Measurements from ENCODE around the gene RAB11FIP3.

RAB11FIP3 gene

GRCh38 chr16:559411-560203 lies 134.2 kb downstream of the RAB11FIP3 start:
- H3K4me1 ChIP-seq (ENCODE audit: control insufficient read depth, insufficient read depth, low read length): peaks cover 15% of the 10 kb centered on the region
- H3K4me2 ChIP-seq (ENCODE audit: low read length): no peak overlapping the region
- no peaks in the 10 kb centered on the region for H3K36me3 ChIP-seq (ENCODE audit: insufficient read depth, low read length)
- no peak overlapping the region for H3K4me3 ChIP-seq (ENCODE audit: low read length)
- H3K9me3 ChIP-seq (replicated peaks; ENCODE audit: low read length): no peaks in the 10 kb centered on the region
- peaks cover 41% of the 10 kb centered on the region for H3K27me3 ChIP-seq (ENCODE audit: control insufficient read depth, insufficient read depth, low read length)
- no peak overlapping the region for H3K9ac ChIP-seq (ENCODE audit: low read depth, low read length)

DNA sequence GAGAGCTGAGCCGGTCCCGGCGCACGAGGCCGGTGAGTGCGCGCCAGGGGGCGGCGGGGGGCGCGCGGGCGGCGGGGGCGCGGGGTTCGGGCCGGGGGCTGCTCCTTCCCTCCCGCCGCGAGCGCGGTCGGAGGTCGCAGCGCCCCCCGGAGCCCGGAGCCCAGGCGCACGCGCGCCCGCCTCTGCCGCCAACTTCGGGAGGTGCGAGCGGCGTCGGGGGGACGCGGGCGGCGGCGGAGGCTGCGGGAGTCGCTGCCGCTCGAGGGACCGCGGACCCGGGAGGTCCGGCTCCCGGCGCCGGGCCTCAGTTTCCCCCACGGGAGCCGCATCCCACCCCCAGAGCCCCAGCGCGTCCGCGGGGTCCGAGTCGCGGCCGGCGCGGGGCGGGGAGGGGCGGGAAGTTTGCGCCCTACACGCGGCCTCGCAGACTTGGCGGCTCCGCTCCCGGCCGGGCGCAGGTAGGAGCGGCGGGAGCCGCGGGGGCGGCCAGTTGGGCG lies 134.8 kb downstream of the RAB11FIP3 start, which contains the start of gene PRR35:
Gene PRR35 (plus strand): TSS at position 191 of the 497 bp plus-strand sequence. CDS start 2,901 bp downstream, outside the sequence.
- no peaks in the 10 kb centered on the region for H3K36me3 ChIP-seq (ENCODE audit: insufficient read depth, low read length)
- no peaks in the 10 kb centered on the region for H3K9me3 ChIP-seq (replicated peaks; ENCODE audit: low read length)
- no peak within 1 kb of the TSS for H3K4me2 ChIP-seq (ENCODE audit: low read length)
- peaks cover 41% of the 10 kb centered on the region for H3K27me3 ChIP-seq (ENCODE audit: control insufficient read depth, insufficient read depth, low read length)
- no peak within 1 kb of the TSS for H3K9ac ChIP-seq (ENCODE audit: low read depth, low read length)
- H3K4me1 ChIP-seq (ENCODE audit: control insufficient read depth, insufficient read depth, low read length): peaks cover 9% of the 10 kb centered on the region
- H3K4me3 ChIP-seq (ENCODE audit: low read length): no peak within 1 kb of the TSS

DNA sequence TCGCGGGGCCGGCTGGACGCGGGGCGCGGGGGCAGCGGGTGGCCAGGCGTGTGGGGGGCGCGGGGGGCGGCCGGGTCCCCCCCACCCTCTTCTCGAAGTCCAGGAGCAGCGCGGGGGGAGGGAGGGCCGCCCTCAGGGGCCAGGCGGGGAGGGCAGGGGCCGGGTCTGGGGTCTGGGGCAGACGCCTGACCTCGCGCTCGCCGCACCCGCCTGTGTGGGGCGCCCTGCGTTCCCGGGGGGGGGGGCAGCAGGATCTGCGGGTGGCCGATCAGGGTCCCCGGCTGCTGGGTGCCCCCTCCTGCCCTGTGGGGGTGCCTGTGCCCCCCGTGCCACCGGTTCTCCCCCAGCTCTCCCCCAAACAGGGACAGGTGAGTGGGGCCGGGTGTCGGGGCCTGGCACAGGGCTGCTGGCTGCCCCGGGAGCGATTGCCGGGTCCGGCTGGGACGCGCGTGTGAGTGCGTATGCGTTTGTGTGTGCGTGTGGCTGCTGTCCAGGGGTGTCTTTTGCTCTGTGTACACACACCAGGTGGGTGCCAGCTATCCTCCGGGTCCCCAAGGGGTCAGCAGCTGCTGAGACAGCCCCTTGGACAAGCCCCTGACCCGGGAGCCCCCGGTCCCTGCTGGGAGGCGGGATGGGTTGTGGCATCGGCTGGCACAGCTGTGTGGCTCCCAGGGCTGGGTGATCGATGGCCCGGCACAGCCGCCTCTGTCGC lies 135.4 kb downstream of the RAB11FIP3 start:
- Histone ChIP-seq H3K4me1 (ENCODE audit: control insufficient read depth, insufficient read depth, low read length) (peaks cover 2% of the 10 kb centered on the region), H3K36me3 (ENCODE audit: insufficient read depth, low read length) (no peaks in the 10 kb centered on the region), H3K9me3 (replicated peaks; ENCODE audit: low read length) (no peaks in the 10 kb centered on the region), H3K4me3 (ENCODE audit: low read length) (no peak overlapping the region), H3K4me2 (ENCODE audit: low read length) (no peak overlapping the region), H3K27me3 (ENCODE audit: control insufficient read depth, insufficient read depth, low read length) (peaks cover 41% of the 10 kb centered on the region), H3K9ac (ENCODE audit: low read depth, low read length) (no peak overlapping the region)

DNA sequence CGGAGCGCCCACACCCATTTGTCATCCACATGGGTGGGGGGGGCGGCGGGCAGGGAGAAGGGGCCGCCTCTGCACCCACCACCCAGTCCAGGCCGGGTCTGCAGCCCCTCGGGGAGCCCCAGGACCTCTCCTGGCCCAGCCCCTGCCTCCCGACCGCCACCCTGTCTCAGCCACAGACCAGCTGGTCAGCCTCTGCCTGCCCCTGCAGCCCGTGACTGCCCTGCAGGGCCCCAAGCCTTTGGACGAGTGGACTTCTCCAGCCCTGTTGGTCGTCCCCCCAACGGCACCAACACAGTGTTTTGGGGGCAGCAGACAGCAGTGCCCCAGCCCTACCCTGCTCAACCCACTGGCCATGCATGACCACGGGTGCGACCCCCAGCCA lies 136.0 kb downstream of the RAB11FIP3 start:
- Histone ChIP-seq H3K4me1 (ENCODE audit: control insufficient read depth, insufficient read depth, low read length) (no peaks in the 10 kb centered on the region), H3K4me3 (ENCODE audit: low read length) (no peak overlapping the region), H3K4me2 (ENCODE audit: low read length) (no peak overlapping the region), H3K9ac (ENCODE audit: low read depth, low read length) (no peak overlapping the region), H3K9me3 (replicated peaks; ENCODE audit: low read length) (no peaks in the 10 kb centered on the region), H3K27me3 (ENCODE audit: control insufficient read depth, insufficient read depth, low read length) (peaks cover 41% of the 10 kb centered on the region), H3K36me3 (ENCODE audit: insufficient read depth, low read length) (no peaks in the 10 kb centered on the region)

- H3K27me3 ChIP-seq (ENCODE audit: control insufficient read depth, insufficient read depth, low read length): peaks cover 41% of the 10 kb centered on the region
- no peaks in the 10 kb centered on the region for H3K36me3 ChIP-seq (ENCODE audit: insufficient read depth, low read length)
- H3K9ac ChIP-seq (ENCODE audit: low read depth, low read length): no peak overlapping the region
- no peak overlapping the region for H3K4me2 ChIP-seq (ENCODE audit: low read length)
- no peaks in the 10 kb centered on the region for H3K4me1 ChIP-seq (ENCODE audit: control insufficient read depth, insufficient read depth, low read length)
- no peak overlapping the region for H3K4me3 ChIP-seq (ENCODE audit: low read length)
- no peaks in the 10 kb centered on the region for H3K9me3 ChIP-seq (replicated peaks; ENCODE audit: low read length)
Measured at GRCh38 chr16:561957-562938, 136.8 kb downstream of the RAB11FIP3 start.

- no peaks in the 10 kb centered on the region for H3K9me3 ChIP-seq (replicated peaks; ENCODE audit: low read length)
- no peak overlapping the region for H3K4me3 ChIP-seq (ENCODE audit: low read length)
- no peak overlapping the region for H3K9ac ChIP-seq (ENCODE audit: low read depth, low read length)
- no peaks in the 10 kb centered on the region for H3K4me1 ChIP-seq (ENCODE audit: control insufficient read depth, insufficient read depth, low read length)
- H3K27me3 ChIP-seq (ENCODE audit: control insufficient read depth, insufficient read depth, low read length): peaks cover 37% of the 10 kb centered on the region
- no peaks in the 10 kb centered on the region for H3K36me3 ChIP-seq (ENCODE audit: insufficient read depth, low read length)
- H3K4me2 ChIP-seq (ENCODE audit: low read length): no peak overlapping the region
Measured at GRCh38 chr16:563072-563644, 137.7 kb downstream of the RAB11FIP3 start.

GRCh38 chr16:564690-565418 lies 139.4 kb downstream of the RAB11FIP3 start:
- H3K4me3 ChIP-seq (ENCODE audit: low read length): no peak overlapping the region
- H3K27me3 ChIP-seq (ENCODE audit: control insufficient read depth, insufficient read depth, low read length): peaks cover 21% of the 10 kb centered on the region
- H3K9me3 ChIP-seq (replicated peaks; ENCODE audit: low read length): no peaks in the 10 kb centered on the region
- H3K4me1 ChIP-seq (ENCODE audit: control insufficient read depth, insufficient read depth, low read length): peaks cover 8% of the 10 kb centered on the region
- H3K4me2 ChIP-seq (ENCODE audit: low read length): no peak overlapping the region
- no peak overlapping the region for H3K9ac ChIP-seq (ENCODE audit: low read depth, low read length)
- H3K36me3 ChIP-seq (ENCODE audit: insufficient read depth, low read length): no peaks in the 10 kb centered on the region

DNA sequence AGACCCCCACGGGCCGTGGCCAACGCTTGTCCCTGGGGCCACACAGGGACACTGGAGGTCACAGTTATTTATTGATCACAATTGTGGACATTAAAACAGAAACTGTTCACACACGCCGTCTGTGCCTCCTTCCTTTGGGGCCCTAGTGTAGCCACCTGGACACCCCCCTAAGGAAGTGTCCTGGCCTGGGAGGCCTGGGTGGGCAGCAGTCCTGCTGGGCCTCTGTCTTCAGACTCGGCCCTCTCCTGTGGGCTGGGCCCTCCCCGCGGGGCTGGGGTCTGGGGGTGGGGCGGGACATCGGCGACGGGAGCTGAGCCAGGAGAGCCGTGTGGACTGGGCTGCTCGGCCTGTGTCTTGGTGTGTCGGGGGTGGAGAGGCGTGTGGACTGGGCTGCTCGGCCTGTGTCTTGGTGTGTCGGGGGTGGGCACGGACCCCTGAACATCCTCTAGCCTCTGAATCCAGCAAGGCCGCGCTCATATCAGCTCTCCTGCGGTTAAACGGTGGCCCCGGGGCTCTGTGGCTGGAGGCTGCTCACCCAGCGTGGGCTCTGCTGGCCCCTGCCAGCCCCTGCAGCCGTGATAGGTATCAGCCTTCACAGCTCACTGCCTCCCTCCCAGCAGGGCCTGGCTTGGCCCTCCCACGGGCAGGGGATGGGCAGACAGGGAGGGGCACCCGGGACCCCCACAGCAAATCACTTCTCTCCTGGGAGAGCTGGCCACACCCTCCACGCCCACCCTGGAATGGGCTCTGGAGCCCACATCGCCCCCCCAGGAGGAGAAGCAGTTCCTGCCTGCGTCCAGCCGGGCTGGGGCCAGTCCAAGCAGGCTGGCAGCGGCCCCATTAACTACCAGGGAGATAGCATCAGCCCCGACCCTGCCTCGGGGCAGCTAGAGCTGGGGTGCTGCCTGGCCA lies 140.2 kb downstream of the RAB11FIP3 start:
- Histone ChIP-seq H3K4me1 (ENCODE audit: control insufficient read depth, insufficient read depth, low read length) (peaks cover 10% of the 10 kb centered on the region), H3K4me3 (ENCODE audit: low read length) (no peak overlapping the region), H3K9ac (ENCODE audit: low read depth, low read length) (no peak overlapping the region), H3K9me3 (replicated peaks; ENCODE audit: low read length) (no peaks in the 10 kb centered on the region), H3K27me3 (ENCODE audit: control insufficient read depth, insufficient read depth, low read length) (peaks cover 21% of the 10 kb centered on the region), H3K36me3 (ENCODE audit: insufficient read depth, low read length) (no peaks in the 10 kb centered on the region), H3K4me2 (ENCODE audit: low read length) (no peak overlapping the region)

DNA sequence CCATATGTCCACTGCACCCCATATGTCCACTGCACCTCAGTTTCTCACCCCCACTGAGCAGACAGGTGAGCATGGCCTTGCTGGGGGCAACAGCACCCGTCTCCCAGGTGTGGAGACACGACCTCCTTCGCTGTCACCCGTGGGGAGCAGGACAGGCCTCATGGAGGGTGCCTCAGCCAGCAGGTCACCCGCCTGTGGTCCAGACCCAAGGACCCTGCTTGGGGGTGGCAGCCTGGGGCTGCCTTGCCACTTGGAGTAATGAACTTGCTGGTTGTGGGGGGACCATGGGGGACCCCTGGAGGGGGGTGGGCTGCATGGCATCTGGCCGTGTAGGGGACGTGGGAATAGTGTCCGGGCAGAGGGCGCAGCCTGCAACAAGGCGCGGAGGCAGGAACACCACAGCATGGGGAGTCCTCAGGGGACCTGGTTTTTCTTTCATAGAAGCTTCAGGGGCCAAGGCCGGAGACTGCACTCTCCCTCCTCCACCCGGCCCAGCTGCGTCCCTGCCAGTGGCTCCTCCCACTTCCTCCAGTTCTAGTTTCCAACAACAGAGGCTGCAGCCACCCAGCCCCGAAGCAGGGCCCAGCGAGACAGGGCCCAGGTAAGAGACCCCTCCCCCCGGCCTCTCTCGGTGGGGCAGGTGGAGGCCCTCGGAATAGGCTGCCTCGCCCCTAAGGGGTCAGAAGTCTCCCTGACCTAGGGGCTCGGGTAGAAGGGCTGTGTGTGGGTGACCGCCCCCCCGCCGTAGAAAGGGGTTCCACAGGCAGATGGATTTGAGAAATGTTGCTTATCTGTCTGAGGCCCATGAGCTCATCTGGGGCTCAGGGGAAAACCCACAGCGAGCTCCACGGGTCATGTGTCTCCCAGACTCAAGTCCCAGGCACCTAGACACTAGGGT lies 141.3 kb downstream of the RAB11FIP3 start, which contains the start of gene NHLRC4:
Gene NHLRC4 (plus strand): TSS at position 531 of the 898 bp plus-strand sequence. CDS start 1,043 bp downstream, outside the sequence.
- Histone ChIP-seq H3K4me3 (ENCODE audit: low read length) (no peak within 1 kb of the TSS), H3K4me1 (ENCODE audit: control insufficient read depth, insufficient read depth, low read length) (peaks cover 20% of the 10 kb centered on the region), H3K27me3 (ENCODE audit: control insufficient read depth, insufficient read depth, low read length) (peaks cover 10% of the 10 kb centered on the region), H3K9me3 (replicated peaks; ENCODE audit: low read length) (no peaks in the 10 kb centered on the region), H3K4me2 (ENCODE audit: low read length) (no peak within 1 kb of the TSS), H3K9ac (ENCODE audit: low read depth, low read length) (no peak within 1 kb of the TSS), H3K36me3 (ENCODE audit: insufficient read depth, low read length) (no peaks in the 10 kb centered on the region)
